ENCODE data around the gene SLC25A40. TPM values are rescaled to one million over a fixed set of nuclear protein-coding genes. Genes with fewer than 3 reads are reported as not detected.
"Not testable (repeated sequence)": the region's sequence is repeated elsewhere in the genome, so short reads cannot be mapped to it uniquely, and the experiment has no call there.

The SLC25A40 gene
- total and polyA plus RNA-seq, 7 experiments from 2014 or later: 10.7 to 50.2 (median 25.2) TPM

GRCh38 chr7:87831097-87831496 lies 45.1 kb downstream of the SLC25A40 start:
- Histone ChIP-seq H3K27ac (ENCODE audit: low read depth, low read length) (no peak overlapping the region), H3K4me3 (ENCODE audit: low read length) (no peak overlapping the region), H3K4me1 (ENCODE audit: control insufficient read depth in 2 of 2, insufficient read depth in 2 of 2, low read length in 2 of 2) (no peaks in the 10 kb centered on the region), H3K36me3 (ENCODE audit: control insufficient read depth in 2 of 3, insufficient read depth in 3 of 3, low read length in 3 of 3) (no peaks in the 10 kb centered on the region), H3K27me3 (ENCODE audit: control insufficient read depth in 2 of 2, insufficient read depth in 2 of 2, low read length in 2 of 2) (no peaks in the 10 kb centered on the region), H3K9me3 (ENCODE audit: control insufficient read depth in 2 of 3, low read length in 3 of 3) (peaks cover 0 to 3% (median 0%) of the 10 kb centered on the region in 3 experiments)
- Mint-ChIP-seq H3K9me3 (peaks cover 0 to 20% (median 12%) of the 10 kb centered on the region in 11 donors), H3K36me3 (peaks cover 0 to 26% (median 17%) of the 10 kb centered on the region in 5 donors), H3K4me1 (no peaks in the 10 kb centered on the region), H3K27ac (no peak overlapping the region), H3K4me3 (no peak overlapping the region), H3K27me3 (no peaks in the 10 kb centered on the region)
- CTCF ChIA-PET: no interaction called here
- ATAC-seq (no peak), DNase-seq (no peak)
- POLR2A ChIA-PET: interaction anchor here (0.7 kb wide), 1 partner anchor 18 kb away, joined by 3 read pairs; no protein-coding TSS in a partner anchor
- intact Hi-C loops (cut with micrococcal nuclease): no loop called here

- H3K27me3 Mint-ChIP-seq; POLR2A ChIA-PET; H3K4me1 Mint-ChIP-seq; CTCF ChIA-PET; H3K36me3 ChIP-seq (ENCODE audit: control insufficient read depth in 2 of 3, insufficient read depth in 3 of 3, low read length in 3 of 3); H3K27ac Mint-ChIP-seq; H3K4me3 Mint-ChIP-seq; H3K27ac ChIP-seq (ENCODE audit: low read depth, low read length); H3K4me3 ChIP-seq (ENCODE audit: low read length); intact Hi-C loops (cut with micrococcal nuclease); H3K9me3 ChIP-seq (ENCODE audit: control insufficient read depth in 2 of 3, low read length in 3 of 3); H3K4me1 ChIP-seq (ENCODE audit: control insufficient read depth in 2 of 2, insufficient read depth in 2 of 2, low read length in 2 of 2); H3K27me3 ChIP-seq (ENCODE audit: control insufficient read depth in 2 of 2, insufficient read depth in 2 of 2, low read length in 2 of 2); DNase-seq; ATAC-seq: not testable (repeated sequence)
- H3K36me3 Mint-ChIP-seq: peaks cover 6 to 23% (median 20%) of the 10 kb centered on the region in 5 donors
- H3K9me3 Mint-ChIP-seq: peaks cover 10 to 47% (median 30%) of the 10 kb centered on the region in 11 donors
Observed at GRCh38 chr7:87828383-87828782, 47.8 kb downstream of the SLC25A40 start.

- DNase-seq; ATAC-seq; POLR2A ChIA-PET; H3K9me3 ChIP-seq (ENCODE audit: control insufficient read depth in 2 of 3, low read length in 3 of 3); intact Hi-C loops (cut with micrococcal nuclease); H3K4me1 ChIP-seq (ENCODE audit: control insufficient read depth in 2 of 2, insufficient read depth in 2 of 2, low read length in 2 of 2); CTCF ChIA-PET; H3K4me3 ChIP-seq (ENCODE audit: low read length); H3K27ac Mint-ChIP-seq; H3K36me3 ChIP-seq (ENCODE audit: control insufficient read depth in 2 of 3, insufficient read depth in 3 of 3, low read length in 3 of 3); H3K4me3 Mint-ChIP-seq; H3K27me3 ChIP-seq (ENCODE audit: control insufficient read depth in 2 of 2, insufficient read depth in 2 of 2, low read length in 2 of 2); H3K27me3 Mint-ChIP-seq; H3K4me1 Mint-ChIP-seq; H3K27ac ChIP-seq (ENCODE audit: low read depth, low read length): not testable (repeated sequence)
- peaks cover 10 to 56% (median 30%) of the 10 kb centered on the region in 11 donors for H3K9me3 Mint-ChIP-seq
- H3K36me3 Mint-ChIP-seq: peaks cover 6 to 13% (median 7%) of the 10 kb centered on the region in 5 donors
Observed at GRCh38 chr7:87825369-87825768, 50.8 kb downstream of the SLC25A40 start.

- POLR2A ChIA-PET; H3K36me3 Mint-ChIP-seq; H3K27me3 ChIP-seq (ENCODE audit: control insufficient read depth in 2 of 2, insufficient read depth in 2 of 2, low read length in 2 of 2); ATAC-seq; H3K4me1 Mint-ChIP-seq; H3K27ac Mint-ChIP-seq; DNase-seq; H3K4me3 ChIP-seq (ENCODE audit: low read length); H3K36me3 ChIP-seq (ENCODE audit: control insufficient read depth in 2 of 3, insufficient read depth in 3 of 3, low read length in 3 of 3); H3K4me1 ChIP-seq (ENCODE audit: control insufficient read depth in 2 of 2, insufficient read depth in 2 of 2, low read length in 2 of 2); H3K9me3 ChIP-seq (ENCODE audit: control insufficient read depth in 2 of 3, low read length in 3 of 3); H3K27ac ChIP-seq (ENCODE audit: low read depth, low read length); H3K4me3 Mint-ChIP-seq; intact Hi-C loops (cut with micrococcal nuclease); CTCF ChIA-PET: not testable (repeated sequence)
- H3K9me3 Mint-ChIP-seq: peaks cover 9 to 44% (median 24%) of the 10 kb centered on the region in 11 donors
- peaks cover 0 to 12% (median 0%) of the 10 kb centered on the region in 5 donors for H3K27me3 Mint-ChIP-seq
Observed at GRCh38 chr7:87822056-87822455, 54.1 kb downstream of the SLC25A40 start.

GRCh38 chr7:87818336-87818735 lies 57.8 kb downstream of the SLC25A40 start:
- no peak for ATAC-seq
- Histone ChIP-seq H3K27me3 (ENCODE audit: control insufficient read depth in 2 of 2, insufficient read depth in 2 of 2, low read length in 2 of 2) (no peaks in the 10 kb centered on the region), H3K9me3 (ENCODE audit: control insufficient read depth in 2 of 3, low read length in 3 of 3) (no peaks in the 10 kb centered on the region), H3K4me1 (ENCODE audit: control insufficient read depth in 2 of 2, insufficient read depth in 2 of 2, low read length in 2 of 2) (no peaks in the 10 kb centered on the region), H3K4me3 (ENCODE audit: low read length) (no peak overlapping the region), H3K36me3 (ENCODE audit: control insufficient read depth in 2 of 3, insufficient read depth in 3 of 3, low read length in 3 of 3) (no peaks in the 10 kb centered on the region), H3K27ac (ENCODE audit: low read depth, low read length) (no peak overlapping the region)
- DNase-seq: no peak
- POLR2A ChIA-PET: no interaction called here
- Mint-ChIP-seq H3K27me3 (peaks cover 0 to 12% (median 2%) of the 10 kb centered on the region in 5 donors), H3K9me3 (peaks cover 0 to 11% (median 2%) of the 10 kb centered on the region in 11 donors), H3K27ac (no peak overlapping the region), H3K36me3 (no peaks in the 10 kb centered on the region), H3K4me3 (no peak overlapping the region), H3K4me1 (peaks cover 0 to 15% (median 7%) of the 10 kb centered on the region in 7 donors)
- CTCF ChIA-PET: no interaction called here
- intact Hi-C loops (cut with micrococcal nuclease): no loop called here

GRCh38 chr7:87816389-87816788 lies 59.8 kb downstream of the SLC25A40 start:
- POLR2A ChIA-PET: interaction anchor here (0.6 kb wide), 1 partner anchor 50 kb away, joined by 4 read pairs; no protein-coding TSS in a partner anchor
- intact Hi-C loops (cut with micrococcal nuclease): no loop called here
- Histone ChIP-seq H3K36me3 (ENCODE audit: control insufficient read depth in 2 of 3, insufficient read depth in 3 of 3, low read length in 3 of 3) (no peaks in the 10 kb centered on the region), H3K27ac (ENCODE audit: low read depth, low read length) (no peak overlapping the region), H3K4me1 (ENCODE audit: control insufficient read depth in 2 of 2, insufficient read depth in 2 of 2, low read length in 2 of 2) (no peaks in the 10 kb centered on the region), H3K4me3 (ENCODE audit: low read length) (no peak overlapping the region), H3K27me3 (ENCODE audit: control insufficient read depth in 2 of 2, insufficient read depth in 2 of 2, low read length in 2 of 2) (no peaks in the 10 kb centered on the region), H3K9me3 (ENCODE audit: control insufficient read depth in 2 of 3, low read length in 3 of 3) (no peaks in the 10 kb centered on the region)
- Mint-ChIP-seq H3K4me3 (no peak overlapping the region), H3K36me3 (no peaks in the 10 kb centered on the region), H3K4me1 (peaks cover 0 to 15% (median 7%) of the 10 kb centered on the region in 7 donors), H3K27ac (no peak overlapping the region), H3K27me3 (peaks cover 0 to 12% (median 3%) of the 10 kb centered on the region in 5 donors), H3K9me3 (peaks cover 0 to 3% (median 0%) of the 10 kb centered on the region in 11 donors)
- ATAC-seq: no peak
- no peak for DNase-seq
- CTCF ChIA-PET: no interaction called here

- CTCF ChIA-PET: interaction anchor here (0.6 kb wide), 1 partner anchor 107 kb away, joined by 3 read pairs; no protein-coding TSS in a partner anchor
- DNase-seq (no peak), ATAC-seq (no peak)
- Histone ChIP-seq H3K4me1 (ENCODE audit: control insufficient read depth in 2 of 2, insufficient read depth in 2 of 2, low read length in 2 of 2) (no peaks in the 10 kb centered on the region), H3K4me3 (ENCODE audit: low read length) (no peak overlapping the region), H3K36me3 (ENCODE audit: control insufficient read depth in 2 of 3, insufficient read depth in 3 of 3, low read length in 3 of 3) (no peaks in the 10 kb centered on the region), H3K9me3 (ENCODE audit: control insufficient read depth in 2 of 3, low read length in 3 of 3) (no peaks in the 10 kb centered on the region), H3K27me3 (ENCODE audit: control insufficient read depth in 2 of 2, insufficient read depth in 2 of 2, low read length in 2 of 2) (peaks cover 0 to 3% of the 10 kb centered on the region in 2 donors), H3K27ac (ENCODE audit: low read depth, low read length) (no peak overlapping the region)
- peaks cover 0 to 13% (median 0%) of the 10 kb centered on the region in 5 donors for H3K27me3 Mint-ChIP-seq
- intact Hi-C loops (cut with micrococcal nuclease): no loop called here
- no peaks in the 10 kb centered on the region for H3K9me3 Mint-ChIP-seq
- H3K4me3 Mint-ChIP-seq: no peak overlapping the region
- H3K4me1 Mint-ChIP-seq: peaks cover 0 to 2% (median 0%) of the 10 kb centered on the region in 7 donors
- H3K27ac Mint-ChIP-seq: no peak overlapping the region
- POLR2A ChIA-PET: no interaction called here
- H3K36me3 Mint-ChIP-seq: no peaks in the 10 kb centered on the region
Observed at GRCh38 chr7:87810726-87811125, 65.4 kb downstream of the SLC25A40 start.
